K562 (cell line): Measurements from ENCODE around the gene ATP5F1C. TPM values are rescaled to one million over a fixed set of nuclear protein-coding genes. Genes with fewer than 3 reads are reported as not detected.

ENCODE experiments used
- ARHGAP35 ChIP-seq: fragments of 450-650 bp; IDR thresholded peaks from 2 replicates; pipeline ENCODE4 v1.6.1; 2018; ENCODE audit not compliant: partially characterized antibody
- BMI1 ChIP-seq: fragments of 150-350 bp; IDR thresholded peaks from 2 replicates; pipeline ENCODE4 v1.6.1; 2014; ENCODE audit warnings: low read length
- L3MBTL2 ChIP-seq: fragments of 450-650 bp; IDR thresholded peaks from 2 replicates; pipeline ENCODE4 v1.6.1; 2016; ENCODE audit warnings: mild to moderate bottlenecking, moderate library complexity
- NCOA6 ChIP-seq: fragments of 450-650 bp; IDR thresholded peaks from 2 replicates; pipeline ENCODE4 v1.6.1; 2017; ENCODE audit warnings: mild to moderate bottlenecking
- PCBP2 ChIP-seq: fragments of 200-400 bp; formaldehyde crosslinking; IDR thresholded peaks from 2 replicates; pipeline ENCODE4 v1.6.1; 2018; ENCODE audit warnings: low read length, low read depth, mild to moderate bottlenecking, moderate library complexity; ENCODE audit not compliant: poor library complexity, severe bottlenecking
- PHB2 ChIP-seq: fragments of 450-650 bp; IDR thresholded peaks from 2 replicates; pipeline ENCODE4 v1.6.1; 2017; ENCODE audit warnings: low read depth
- POLR3A ChIP-seq: IDR thresholded peaks from 2 replicates; pipeline ENCODE4 v1.6.1; 2011; ENCODE audit warnings: borderline replicate concordance, mild to moderate bottlenecking, moderate library complexity; ENCODE audit not compliant: insufficient read length, insufficient read depth; ENCODE audit errors: extremely low read depth
- SETDB1 ChIP-seq: IDR thresholded peaks from one replicate; pipeline ENCODE4 v1.6.1; 2012; ENCODE audit warnings: low read length, control low read depth, inconsistent platforms
- SIN3B ChIP-seq: fragments of 450-650 bp; IDR thresholded peaks from 2 replicates; pipeline ENCODE4 v1.6.1; 2017; ENCODE audit warnings: low read depth, mild to moderate bottlenecking, moderate library complexity
- ZFX ChIP-seq: sonication (generic); formaldehyde crosslinking; IDR thresholded peaks from 2 replicates; pipeline ENCODE4 v1.8.0; 2022; ENCODE audit warnings: mild to moderate bottlenecking, missing genetic modification reagents, moderate library complexity
- polyA plus RNA-seq, 8 experiments: library from polyadenylated mRNA; depleted of rRNA in 4 of 8; stranded (reverse) in 5 of 8; unstranded in 3 of 8; fragments of >200 nt; fragmentation: Nextera tagmentation in 2 of 8; fragmentation: Illumina TruSeq in 1 of 8; extraction: Ambion mirVana in 2 of 8; extraction: Trizol in 1 of 8; gene quantifications; 2 replicates each; pipeline versions ENCODE4 v1.2.1 to v1.2.3, GENCODE V29; 2011 to 2014; ENCODE audit warnings: inconsistent platforms in 1 of 8, missing spikeins in 1 of 8
- total RNA-seq, 7 experiments: library from RNA; depleted of rRNA in 6 of 7; stranded (reverse); fragments of >200 nt in 6 of 7; fragmentation: Illumina TruSeq in 2 of 7; extraction: Trizol in 2 of 7; gene quantifications; 2 replicates each; pipeline versions ENCODE4 v1.2.1 to v1.2.3, GENCODE V29; 2011 to 2021; ENCODE audit warnings: low replicate concordance in 1 of 7
- TF ChIP-seq, protein P1 (sequence below): fragments of 250-450 bp; sonication (Bioruptor Pico); IDR thresholded peaks from 2 replicates; pipeline ENCODE4 v1.8.0; 2022; ENCODE audit warnings: inconsistent platforms
- TF ChIP-seq, protein P2 (sequence below): IDR thresholded peaks from 2 replicates; pipeline ENCODE4 v1.6.1; 2011; ENCODE audit warnings: borderline replicate concordance, low read depth, mild to moderate bottlenecking, moderate library complexity, low read length; ENCODE audit not compliant: insufficient read depth, poor library complexity, severe bottlenecking
- TF ChIP-seq, protein P3 (sequence below): sonication (generic); formaldehyde crosslinking; IDR thresholded peaks from 2 replicates; pipeline ENCODE4 v1.8.0; 2022; ENCODE audit warnings: mild to moderate bottlenecking, missing genetic modification reagents, borderline replicate concordance
- TF ChIP-seq, protein P4 (sequence below), 2 experiments: fragments of 450-650 bp; IDR thresholded peaks; 2 replicates each; pipeline ENCODE4 v1.6.1; 2018; ENCODE audit warnings: mild to moderate bottlenecking in 2 of 2, low read depth in 1 of 2; ENCODE audit not compliant: partially characterized antibody in 2 of 2
- TF ChIP-seq, protein P5 (sequence below): fragments of 250-450 bp; sonication (Bioruptor Pico); IDR thresholded peaks from 2 replicates; pipeline ENCODE4 v1.4.0; 2020; ENCODE audit warnings: borderline replicate concordance

ATP5F1C gene
- total and polyA plus RNA-seq, 9 of the 15 experiments (the other 6 are each of a cell fraction or from before 2014, with no cell fraction given), result 389 to 1,475 (median 559) TPM

DNA sequence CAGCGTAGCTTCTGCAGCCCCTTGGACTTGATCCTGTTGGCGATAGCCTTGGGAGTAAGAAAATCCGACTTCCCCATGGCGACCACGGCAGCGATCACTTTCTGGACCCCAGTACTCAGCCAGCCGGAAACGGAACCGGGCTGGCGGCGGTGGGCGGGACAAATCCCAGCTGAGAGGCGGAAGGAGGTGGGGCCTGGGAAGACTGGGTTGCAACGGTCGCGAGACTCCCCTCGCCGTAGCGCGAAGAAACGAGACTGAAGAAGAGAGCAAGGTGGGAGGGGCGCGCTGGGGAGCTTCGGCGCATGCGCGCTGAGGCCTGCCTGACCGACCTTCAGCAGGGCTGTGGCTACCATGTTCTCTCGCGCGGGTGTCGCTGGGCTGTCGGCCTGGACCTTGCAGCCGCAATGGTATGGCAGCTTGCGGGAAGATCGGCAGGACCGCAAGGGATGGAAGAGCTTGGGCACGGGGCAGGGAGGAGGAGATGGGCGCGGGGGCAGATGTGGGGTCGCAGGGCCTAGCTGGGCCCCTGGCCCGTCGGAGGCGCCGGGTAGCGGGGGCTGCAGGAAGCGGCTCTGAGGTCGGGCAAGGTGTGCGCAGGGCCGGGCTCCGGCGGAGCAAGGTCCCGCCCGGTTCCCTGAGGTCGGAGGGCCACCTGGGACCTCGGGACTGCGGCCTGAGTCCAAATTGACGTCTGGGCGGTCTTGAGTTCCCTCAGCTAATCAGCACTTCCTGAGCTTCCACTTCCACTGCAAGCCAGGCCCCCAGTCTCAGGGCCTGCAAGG lies at the start of gene ATP5F1C, which contains the start of gene KIN (continued):
- TF ChIP-seq, protein P1, sequence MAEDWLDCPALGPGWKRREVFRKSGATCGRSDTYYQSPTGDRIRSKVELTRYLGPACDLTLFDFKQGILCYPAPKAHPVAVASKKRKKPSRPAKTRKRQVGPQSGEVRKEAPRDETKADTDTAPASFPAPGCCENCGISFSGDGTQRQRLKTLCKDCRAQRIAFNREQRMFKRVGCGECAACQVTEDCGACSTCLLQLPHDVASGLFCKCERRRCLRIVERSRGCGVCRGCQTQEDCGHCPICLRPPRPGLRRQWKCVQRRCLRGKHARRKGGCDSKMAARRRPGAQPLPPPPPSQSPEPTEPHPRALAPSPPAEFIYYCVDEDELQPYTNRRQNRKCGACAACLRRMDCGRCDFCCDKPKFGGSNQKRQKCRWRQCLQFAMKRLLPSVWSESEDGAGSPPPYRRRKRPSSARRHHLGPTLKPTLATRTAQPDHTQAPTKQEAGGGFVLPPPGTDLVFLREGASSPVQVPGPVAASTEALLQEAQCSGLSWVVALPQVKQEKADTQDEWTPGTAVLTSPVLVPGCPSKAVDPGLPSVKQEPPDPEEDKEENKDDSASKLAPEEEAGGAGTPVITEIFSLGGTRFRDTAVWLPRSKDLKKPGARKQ (CRISPR knock-in tag), result no peak
- TF ChIP-seq NCOA6 (peak; percentile 60; the same call in 1 of the 2 replicates), BMI1 (no peak), ARHGAP35 (peak; percentile 90), ZFX (CRISPR knock-in tag) (peak; percentile 98), PCBP2 (no peak), L3MBTL2 (peak; percentile 56), PHB2 (no peak), SIN3B (no peak), POLR3A (no peak), SETDB1 (no peak)
- TF ChIP-seq, protein P2, sequence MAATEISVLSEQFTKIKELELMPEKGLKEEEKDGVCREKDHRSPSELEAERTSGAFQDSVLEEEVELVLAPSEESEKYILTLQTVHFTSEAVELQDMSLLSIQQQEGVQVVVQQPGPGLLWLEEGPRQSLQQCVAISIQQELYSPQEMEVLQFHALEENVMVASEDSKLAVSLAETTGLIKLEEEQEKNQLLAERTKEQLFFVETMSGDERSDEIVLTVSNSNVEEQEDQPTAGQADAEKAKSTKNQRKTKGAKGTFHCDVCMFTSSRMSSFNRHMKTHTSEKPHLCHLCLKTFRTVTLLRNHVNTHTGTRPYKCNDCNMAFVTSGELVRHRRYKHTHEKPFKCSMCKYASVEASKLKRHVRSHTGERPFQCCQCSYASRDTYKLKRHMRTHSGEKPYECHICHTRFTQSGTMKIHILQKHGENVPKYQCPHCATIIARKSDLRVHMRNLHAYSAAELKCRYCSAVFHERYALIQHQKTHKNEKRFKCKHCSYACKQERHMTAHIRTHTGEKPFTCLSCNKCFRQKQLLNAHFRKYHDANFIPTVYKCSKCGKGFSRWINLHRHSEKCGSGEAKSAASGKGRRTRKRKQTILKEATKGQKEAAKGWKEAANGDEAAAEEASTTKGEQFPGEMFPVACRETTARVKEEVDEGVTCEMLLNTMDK, result no peak
- TF ChIP-seq, protein P3, sequence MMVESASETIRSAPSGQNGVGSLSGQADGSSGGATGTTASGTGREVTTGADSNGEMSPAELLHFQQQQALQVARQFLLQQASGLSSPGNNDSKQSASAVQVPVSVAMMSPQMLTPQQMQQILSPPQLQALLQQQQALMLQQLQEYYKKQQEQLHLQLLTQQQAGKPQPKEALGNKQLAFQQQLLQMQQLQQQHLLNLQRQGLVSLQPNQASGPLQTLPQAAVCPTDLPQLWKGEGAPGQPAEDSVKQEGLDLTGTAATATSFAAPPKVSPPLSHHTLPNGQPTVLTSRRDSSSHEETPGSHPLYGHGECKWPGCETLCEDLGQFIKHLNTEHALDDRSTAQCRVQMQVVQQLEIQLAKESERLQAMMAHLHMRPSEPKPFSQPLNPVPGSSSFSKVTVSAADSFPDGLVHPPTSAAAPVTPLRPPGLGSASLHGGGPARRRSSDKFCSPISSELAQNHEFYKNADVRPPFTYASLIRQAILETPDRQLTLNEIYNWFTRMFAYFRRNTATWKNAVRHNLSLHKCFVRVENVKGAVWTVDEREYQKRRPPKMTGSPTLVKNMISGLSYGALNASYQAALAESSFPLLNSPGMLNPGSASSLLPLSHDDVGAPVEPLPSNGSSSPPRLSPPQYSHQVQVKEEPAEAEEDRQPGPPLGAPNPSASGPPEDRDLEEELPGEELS (CRISPR knock-in tag), result no peak
- TF ChIP-seq, protein P4, sequence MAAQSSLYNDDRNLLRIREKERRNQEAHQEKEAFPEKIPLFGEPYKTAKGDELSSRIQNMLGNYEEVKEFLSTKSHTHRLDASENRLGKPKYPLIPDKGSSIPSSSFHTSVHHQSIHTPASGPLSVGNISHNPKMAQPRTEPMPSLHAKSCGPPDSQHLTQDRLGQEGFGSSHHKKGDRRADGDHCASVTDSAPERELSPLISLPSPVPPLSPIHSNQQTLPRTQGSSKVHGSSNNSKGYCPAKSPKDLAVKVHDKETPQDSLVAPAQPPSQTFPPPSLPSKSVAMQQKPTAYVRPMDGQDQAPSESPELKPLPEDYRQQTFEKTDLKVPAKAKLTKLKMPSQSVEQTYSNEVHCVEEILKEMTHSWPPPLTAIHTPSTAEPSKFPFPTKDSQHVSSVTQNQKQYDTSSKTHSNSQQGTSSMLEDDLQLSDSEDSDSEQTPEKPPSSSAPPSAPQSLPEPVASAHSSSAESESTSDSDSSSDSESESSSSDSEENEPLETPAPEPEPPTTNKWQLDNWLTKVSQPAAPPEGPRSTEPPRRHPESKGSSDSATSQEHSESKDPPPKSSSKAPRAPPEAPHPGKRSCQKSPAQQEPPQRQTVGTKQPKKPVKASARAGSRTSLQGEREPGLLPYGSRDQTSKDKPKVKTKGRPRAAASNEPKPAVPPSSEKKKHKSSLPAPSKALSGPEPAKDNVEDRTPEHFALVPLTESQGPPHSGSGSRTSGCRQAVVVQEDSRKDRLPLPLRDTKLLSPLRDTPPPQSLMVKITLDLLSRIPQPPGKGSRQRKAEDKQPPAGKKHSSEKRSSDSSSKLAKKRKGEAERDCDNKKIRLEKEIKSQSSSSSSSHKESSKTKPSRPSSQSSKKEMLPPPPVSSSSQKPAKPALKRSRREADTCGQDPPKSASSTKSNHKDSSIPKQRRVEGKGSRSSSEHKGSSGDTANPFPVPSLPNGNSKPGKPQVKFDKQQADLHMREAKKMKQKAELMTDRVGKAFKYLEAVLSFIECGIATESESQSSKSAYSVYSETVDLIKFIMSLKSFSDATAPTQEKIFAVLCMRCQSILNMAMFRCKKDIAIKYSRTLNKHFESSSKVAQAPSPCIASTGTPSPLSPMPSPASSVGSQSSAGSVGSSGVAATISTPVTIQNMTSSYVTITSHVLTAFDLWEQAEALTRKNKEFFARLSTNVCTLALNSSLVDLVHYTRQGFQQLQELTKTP (IDR thresholded peaks at IDR 0.05; ENCODE audit: low read depth in 1 of 2, partially characterized antibody in 2 of 2), result no peak
- TF ChIP-seq, protein P5, sequence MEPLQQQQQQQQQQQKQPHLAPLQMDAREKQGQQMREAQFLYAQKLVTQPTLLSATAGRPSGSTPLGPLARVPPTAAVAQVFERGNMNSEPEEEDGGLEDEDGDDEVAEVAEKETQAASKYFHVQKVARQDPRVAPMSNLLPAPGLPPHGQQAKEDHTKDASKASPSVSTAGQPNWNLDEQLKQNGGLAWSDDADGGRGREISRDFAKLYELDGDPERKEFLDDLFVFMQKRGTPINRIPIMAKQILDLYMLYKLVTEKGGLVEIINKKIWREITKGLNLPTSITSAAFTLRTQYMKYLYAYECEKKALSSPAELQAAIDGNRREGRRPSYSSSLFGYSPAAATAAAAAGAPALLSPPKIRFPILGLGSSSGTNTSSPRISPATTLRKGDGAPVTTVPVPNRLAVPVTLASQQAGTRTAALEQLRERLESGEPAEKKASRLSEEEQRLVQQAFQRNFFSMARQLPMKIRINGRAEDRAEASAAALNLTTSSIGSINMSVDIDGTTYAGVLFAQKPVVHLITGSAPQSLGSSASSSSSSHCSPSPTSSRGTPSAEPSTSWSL (CRISPR knock-in tag), result no peak
